IMR-90 (cell line): ENCODE data around the gene FAM78B. TPM values are rescaled to one million over a fixed set of nuclear protein-coding genes. Genes with fewer than 3 reads are reported as not detected.

ENCODE experiments used
- ATAC-seq: fragments of 200-7000 bp; cut with Tn5 transposase; 2 replicates; pipeline ENCODE4 v1.9.1; 2020; ENCODE audit warnings: low read depth, mild to moderate bottlenecking, moderate library complexity
- BruUV-seq: library from RNA; stranded (reverse); fragments of 400-500 nt; replicated peaks from 2 replicates; lab custom pipeline; 2021; lab: Mats Ljungman, UMichigan
- CTCF ChIA-PET: fragments of 300-600 bp; formaldehyde crosslinking; extraction: SDS; loops from one replicate; lab custom pipeline; 2021; ENCODE audit warnings: antibody characterized with exemption; lab: Yijun Ruan, JAX
- POLR2A ChIA-PET: fragments of 300-600 bp; sonication (Branson Sonifier 250); formaldehyde crosslinking; loops from one replicate; lab custom pipeline; 2022; ENCODE audit warnings: antibody characterized with exemption; ENCODE audit not compliant: unreplicated experiment; lab: Charles Lee
- DNase-seq: peaks from one replicate; pipeline ENCODE4 v3.0.0; 2013
- H2AFZ ChIP-seq: replicated peaks from 2 replicates; pipeline ENCODE3; 2013; ENCODE audit warnings: low read length, mild to moderate bottlenecking; ENCODE audit not compliant: poor library complexity
- H2AK5ac ChIP-seq: 2 replicates; pipeline ENCODE4 v1.6.1; 2013; ENCODE audit warnings: low read depth, low read length, inconsistent platforms
- H2AK9ac ChIP-seq: replicated peaks from 2 replicates; pipeline ENCODE3; 2013; ENCODE audit warnings: mild to moderate bottlenecking, low read depth, low read length, moderate library complexity; ENCODE audit not compliant: poor library complexity
- H2BK120ac ChIP-seq: 2 replicates; pipeline ENCODE4 v1.6.1; 2013; ENCODE audit warnings: low read depth, low read length, inconsistent platforms
- H2BK15ac ChIP-seq: 3 replicates; pipeline ENCODE4 v1.6.1; 2013; ENCODE audit warnings: low read depth, low read length, inconsistent platforms
- H2BK20ac ChIP-seq: 2 replicates; pipeline ENCODE4 v1.6.1; 2013; ENCODE audit warnings: low read depth, mild to moderate bottlenecking, inconsistent platforms, low read length, moderate library complexity
- H2BK5ac ChIP-seq: 2 replicates; pipeline ENCODE4 v1.6.1; 2013; ENCODE audit warnings: mild to moderate bottlenecking, low read depth, low read length, inconsistent platforms; ENCODE audit not compliant: poor library complexity, severe bottlenecking
- H3K14ac ChIP-seq: replicated peaks from 2 replicates; pipeline ENCODE4 v1.6.1; 2013; ENCODE audit warnings: low read depth, low read length, inconsistent platforms
- H3K18ac ChIP-seq: 2 replicates; pipeline ENCODE4 v1.6.1; 2013; ENCODE audit warnings: low read depth, low read length, control low read depth
- H3K23ac ChIP-seq: 2 replicates; pipeline ENCODE4 v1.6.1; 2013; ENCODE audit warnings: low read depth, low read length, inconsistent platforms
- H3K27ac ChIP-seq: 2 replicates; pipeline ENCODE4 v1.5.1; 2013; ENCODE audit warnings: mild to moderate bottlenecking, control low read depth, low read length; ENCODE audit not compliant: insufficient read depth
- H3K27me3 ChIP-seq: 2 replicates; pipeline ENCODE4 v1.6.1; 2013; ENCODE audit warnings: low read length; ENCODE audit not compliant: control insufficient read depth, insufficient read depth
- H3K36me3 ChIP-seq: 2 replicates; pipeline ENCODE4 v1.6.1; 2013; ENCODE audit warnings: low read length, mixed read lengths; ENCODE audit not compliant: control insufficient read depth, insufficient read depth
- H3K4ac ChIP-seq: 2 replicates; pipeline ENCODE4 v1.6.1; 2013; ENCODE audit warnings: low read depth, low read length, inconsistent platforms
- H3K4me1 ChIP-seq: 2 replicates; pipeline ENCODE4 v1.6.1; 2013; ENCODE audit warnings: low read length, mixed read lengths; ENCODE audit not compliant: control insufficient read depth, insufficient read depth
- H3K4me2 ChIP-seq: 2 replicates; pipeline ENCODE4 v1.6.1; 2013; ENCODE audit warnings: low read depth, mild to moderate bottlenecking, control low read depth, low read length, moderate library complexity
- H3K4me3 ChIP-seq: 2 replicates; pipeline ENCODE4 v1.5.1; 2013; ENCODE audit warnings: low read depth, mild to moderate bottlenecking, control low read depth, low read length, moderate library complexity; ENCODE audit not compliant: insufficient read depth
- H3K56ac ChIP-seq: 2 replicates; pipeline ENCODE4 v1.6.1; 2013; ENCODE audit warnings: low read length, inconsistent platforms; ENCODE audit not compliant: insufficient read depth; ENCODE audit errors: extremely low read depth
- H3K79me1 ChIP-seq, 2 experiments: 2 replicates each; pipeline ENCODE4 v1.6.1; 2013; ENCODE audit warnings: low read length in 2 of 2, inconsistent platforms in 1 of 2, low read depth in 1 of 2
- H3K9ac ChIP-seq: 2 replicates; pipeline ENCODE4 v1.6.1; 2013; ENCODE audit warnings: low read depth, low read length, control low read depth
- H3K9me1 ChIP-seq: 2 replicates; pipeline ENCODE4 v1.6.1; 2013; ENCODE audit warnings: low read length, inconsistent platforms; ENCODE audit not compliant: insufficient read depth
- H3K9me3 ChIP-seq: 2 replicates; pipeline ENCODE4 v1.6.1; 2013; ENCODE audit warnings: low read length; ENCODE audit not compliant: control insufficient read depth, insufficient read depth
- H4K20me1 ChIP-seq: 2 replicates; pipeline ENCODE4 v1.6.1; 2013; ENCODE audit warnings: low read length, inconsistent platforms; ENCODE audit not compliant: insufficient read depth
- H4K5ac ChIP-seq: 2 replicates; pipeline ENCODE4 v1.6.1; 2013; ENCODE audit warnings: mild to moderate bottlenecking, low read depth, low read length, control low read depth
- H4K8ac ChIP-seq, 2 experiments: 2 replicates each; pipeline ENCODE4 v1.6.1; 2013; ENCODE audit warnings: low read depth in 2 of 2, low read length in 2 of 2, control low read depth in 1 of 2, inconsistent platforms in 1 of 2
- H4K91ac ChIP-seq: 2 replicates; pipeline ENCODE4 v1.6.1; 2013; ENCODE audit warnings: low read depth, low read length, inconsistent platforms; ENCODE audit not compliant: insufficient read depth
- MAFK ChIP-seq: IDR thresholded peaks from 2 replicates; pipeline ENCODE4 v1.6.1; 2012; ENCODE audit warnings: low read depth, low read length, improper control_type of control experiment
- NFE2L2 ChIP-seq: fragments of 150-350 bp; IDR thresholded peaks from 2 replicates; pipeline ENCODE4 v1.6.1; 2016; ENCODE audit warnings: low read depth, mild to moderate bottlenecking, low read length
- POLR2A ChIP-seq: IDR thresholded peaks from 2 replicates; pipeline ENCODE4 v1.6.1; 2012; ENCODE audit warnings: mild to moderate bottlenecking, low read depth, low read length
- RFX5 ChIP-seq: IDR thresholded peaks from 2 replicates; pipeline ENCODE4 v1.8.0; 2012; ENCODE audit warnings: low read depth, mild to moderate bottlenecking, low read length, moderate library complexity
- WGBS, 2 experiments: methylation state at CpG; one replicate each; pipeline versions ENCODE4 v1.1.5 to v1.1.7; 2013; ENCODE audit warnings: missing lambda C conversion rate in 2 of 2; ENCODE audit not compliant: insufficient read length in 1 of 2; ENCODE audit errors: extremely low coverage in 2 of 2; 5-methylcytosine and 5-hydroxymethylcytosine counted together
- dilution Hi-C: fragments of 300-500 bp; cut with HindIII; formaldehyde crosslinking; loops from one replicate; pipeline ENCODE4 v1.14.3; 2018; ENCODE audit warnings: low sequenced_read_pairs; ENCODE audit not compliant: unreplicated experiment
- in situ Hi-C: fragments of 300-500 bp; cut with MboI; formaldehyde crosslinking; loops from 3 replicates; pipeline ENCODE4 v1.14.3; 2019; ENCODE audit warnings: low sequenced_read_pairs, inconsistent platforms, mixed read lengths
- intact Hi-C: fragments of 100-400 bp; cut with micrococcal nuclease; formaldehyde crosslinking; loops from 2 replicates; pipeline ENCODE4 v1.10.0; 2022
- polyA plus RNA-seq, 3 experiments: library from polyadenylated mRNA; depleted of rRNA; stranded (reverse); fragments of >200 nt; gene quantifications; 2 replicates each; pipeline ENCODE4 v1.2.3, GENCODE V29; 2012; ENCODE audit warnings: low replicate concordance in 1 of 3
- total RNA-seq: library from RNA; depleted of rRNA; stranded (reverse); fragments of >200 nt; gene quantifications from 2 replicates; pipeline ENCODE4 v1.2.3, GENCODE V29; 2012
- TF ChIP-seq, protein P1 (sequence below): conservative IDR thresholded peaks from 2 replicates; pipeline ENCODE4 v1.5.1; 2012; ENCODE audit warnings: mild to moderate bottlenecking, low read depth, low read length, improper control_type of control experiment

The FAM78B gene
- total and polyA plus RNA-seq, 2 of the 4 experiments (the other 2 are of a cell fraction) = under 0.01 to 0.12 TPM

DNA sequence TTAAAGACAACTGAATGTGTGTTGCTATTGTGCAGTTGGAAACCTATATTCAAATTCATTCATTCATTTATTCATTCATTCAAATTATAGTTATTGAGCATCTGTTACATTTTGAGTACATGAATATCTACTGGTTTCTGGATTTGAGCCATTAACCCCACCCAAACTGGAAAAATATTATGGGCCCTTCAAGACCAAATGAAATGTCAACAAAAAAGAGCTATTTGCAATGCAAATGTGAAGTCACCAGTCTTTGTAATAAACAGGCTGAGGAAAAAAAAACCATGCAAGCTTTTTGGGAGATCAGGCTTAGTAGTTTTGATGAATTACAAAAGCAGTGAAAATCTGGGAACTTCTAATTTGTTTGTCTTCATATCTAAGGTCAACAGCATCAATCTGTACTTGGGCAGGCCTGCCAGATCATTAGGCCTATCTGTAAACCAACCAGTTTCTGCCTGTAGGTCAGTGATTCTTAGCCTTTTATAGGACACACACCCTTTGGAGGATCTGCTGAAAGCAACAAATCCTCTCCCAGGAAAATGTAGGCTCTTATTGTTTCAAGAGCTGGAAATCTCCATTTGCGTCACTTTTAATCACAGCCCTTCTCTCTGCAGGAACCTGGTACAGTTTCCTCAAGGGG lies 134.7 kb downstream of the FAM78B start:
- H3K27ac ChIP-seq = no peak overlapping the region
- H3K79me1 ChIP-seq = no peaks in the 10 kb centered on the region
- no peak overlapping the region for H2BK5ac ChIP-seq
- H3K36me3 ChIP-seq = no peaks in the 10 kb centered on the region
- CTCF ChIA-PET = interaction anchor here (1.0 kb wide), 1 partner anchor 46 kb away, joined by 3 read pairs; no protein-coding TSS in a partner anchor
- H2BK20ac ChIP-seq = no peak overlapping the region
- H3K4me2 ChIP-seq = no peak overlapping the region
- TF ChIP-seq, protein P1, sequence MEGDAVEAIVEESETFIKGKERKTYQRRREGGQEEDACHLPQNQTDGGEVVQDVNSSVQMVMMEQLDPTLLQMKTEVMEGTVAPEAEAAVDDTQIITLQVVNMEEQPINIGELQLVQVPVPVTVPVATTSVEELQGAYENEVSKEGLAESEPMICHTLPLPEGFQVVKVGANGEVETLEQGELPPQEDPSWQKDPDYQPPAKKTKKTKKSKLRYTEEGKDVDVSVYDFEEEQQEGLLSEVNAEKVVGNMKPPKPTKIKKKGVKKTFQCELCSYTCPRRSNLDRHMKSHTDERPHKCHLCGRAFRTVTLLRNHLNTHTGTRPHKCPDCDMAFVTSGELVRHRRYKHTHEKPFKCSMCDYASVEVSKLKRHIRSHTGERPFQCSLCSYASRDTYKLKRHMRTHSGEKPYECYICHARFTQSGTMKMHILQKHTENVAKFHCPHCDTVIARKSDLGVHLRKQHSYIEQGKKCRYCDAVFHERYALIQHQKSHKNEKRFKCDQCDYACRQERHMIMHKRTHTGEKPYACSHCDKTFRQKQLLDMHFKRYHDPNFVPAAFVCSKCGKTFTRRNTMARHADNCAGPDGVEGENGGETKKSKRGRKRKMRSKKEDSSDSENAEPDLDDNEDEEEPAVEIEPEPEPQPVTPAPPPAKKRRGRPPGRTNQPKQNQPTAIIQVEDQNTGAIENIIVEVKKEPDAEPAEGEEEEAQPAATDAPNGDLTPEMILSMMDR = no peak
- no peak for TF ChIP-seq RFX5
- no peak for TF ChIP-seq NFE2L2
- no peak for TF ChIP-seq MAFK
- TF ChIP-seq POLR2A = no peak
- no CpG with 5 or more reads among the region's 1 CpG for WGBS, 2 experiments
- no peak for ATAC-seq
- no peaks in the 10 kb centered on the region for H3K4me1 ChIP-seq
- H4K91ac ChIP-seq = no peak overlapping the region
- BruUV-seq = no TSS peak
- H3K9me3 ChIP-seq = peaks cover 3% of the 10 kb centered on the region; the same call in 1 of the 2 replicates
- H4K5ac ChIP-seq = no peak overlapping the region
- no peak overlapping the region for H3K9ac ChIP-seq
- H4K20me1 ChIP-seq = no peaks in the 10 kb centered on the region
- intact Hi-C loops = no loop called here
- H2BK120ac ChIP-seq = no peak overlapping the region
- H4K8ac ChIP-seq = no peak overlapping the region
- H3K9me1 ChIP-seq = no peaks in the 10 kb centered on the region
- POLR2A ChIA-PET = no interaction called here
- H3K14ac ChIP-seq = no peak overlapping the region
- dilution Hi-C loops = no loop called here
- DNase-seq = no peak
- no peak overlapping the region for H3K4me3 ChIP-seq
- in situ Hi-C loops = no loop called here
- no peak overlapping the region for H2AFZ ChIP-seq
- H3K4ac ChIP-seq = no peak overlapping the region
- H3K27me3 ChIP-seq = no peaks in the 10 kb centered on the region
- H3K23ac ChIP-seq = no peak overlapping the region
- H2AK9ac ChIP-seq = no peak overlapping the region
- no peak overlapping the region for H2BK15ac ChIP-seq
- no peak overlapping the region for H3K56ac ChIP-seq
- H3K18ac ChIP-seq = no peak overlapping the region
- no peak overlapping the region for H2AK5ac ChIP-seq
